Nephron progenitor cell (in vitro differentiated cells): ENCODE data around the gene SON.
"Not testable (repeated sequence)": the region's sequence is repeated elsewhere in the genome, so short reads cannot be mapped to it uniquely, and the experiment has no call there.

Experiments
- DNase-seq: peaks from one replicate; pipeline ENCODE4 v3.0.0; 2021
- H3K27ac Mint-ChIP-seq: 2 replicates; pipeline ENCODE4 v1.8.0; 2021; ENCODE audit warnings: mild to moderate bottlenecking, moderate library complexity, mixed read lengths
- H3K27me3 Mint-ChIP-seq: 2 replicates; pipeline ENCODE4 v1.8.0; 2021; ENCODE audit warnings: mild to moderate bottlenecking, low read depth, mixed read lengths; ENCODE audit not compliant: poor library complexity
- H3K36me3 Mint-ChIP-seq: 2 replicates; pipeline ENCODE4 v1.8.0; 2021; ENCODE audit warnings: low read depth, mixed read lengths
- H3K4me1 Mint-ChIP-seq: 2 replicates; pipeline ENCODE4 v1.8.0; 2021; ENCODE audit warnings: mixed read lengths
- H3K4me3 Mint-ChIP-seq: 2 replicates; pipeline ENCODE4 v1.8.0; 2021; ENCODE audit warnings: mild to moderate bottlenecking, moderate library complexity, mixed read lengths
- H3K9me3 Mint-ChIP-seq: 2 replicates; pipeline ENCODE4 v1.8.0; 2021; ENCODE audit warnings: mild to moderate bottlenecking, moderate library complexity, mixed read lengths
- CTCF ChIP-seq: fragments of 200-600 bp; sonication (generic); IDR thresholded peaks from 2 replicates; pipeline ENCODE4 v1.5.0; 2021; ENCODE audit warnings: antibody characterized with exemption

SON gene

GRCh38 chr21:33619726-33620125 is 76.9 kb downstream of the SON start:
- peaks cover 10% of the 10 kb centered on the region for H3K4me1 Mint-ChIP-seq
- H3K27me3 Mint-ChIP-seq: no peaks in the 10 kb centered on the region
- H3K9me3 Mint-ChIP-seq: peaks cover 4% of the 10 kb centered on the region
- no peak overlapping the region for H3K27ac Mint-ChIP-seq
- peaks cover 88% of the 10 kb centered on the region for H3K36me3 Mint-ChIP-seq
- H3K4me3 Mint-ChIP-seq: no peak overlapping the region
- no peak for TF ChIP-seq CTCF
- DNase-seq: no peak

GRCh38 chr21:33622253-33622652 is 79.4 kb downstream of the SON start:
- H3K36me3 Mint-ChIP-seq: peaks cover 67% of the 10 kb centered on the region
- no peaks in the 10 kb centered on the region for H3K27me3 Mint-ChIP-seq
- peaks cover 4% of the 10 kb centered on the region for H3K9me3 Mint-ChIP-seq
- peaks cover 10% of the 10 kb centered on the region for H3K4me1 Mint-ChIP-seq
- no peak for TF ChIP-seq CTCF
- H3K4me3 Mint-ChIP-seq: no peak overlapping the region
- H3K27ac Mint-ChIP-seq: no peak overlapping the region
- DNase-seq: no peak

- not testable (repeated sequence) for H3K4me3 Mint-ChIP-seq, H3K9me3 Mint-ChIP-seq, H3K27ac Mint-ChIP-seq, H3K27me3 Mint-ChIP-seq, H3K4me1 Mint-ChIP-seq, DNase-seq
- H3K36me3 Mint-ChIP-seq: peaks cover 57% of the 10 kb centered on the region
These were observed 83.3 kb downstream of the SON start for GRCh38 chr21:33626151-33626550.
